GF-D8 (cell line): ENCODE measurements around the gene ZNF561.
"Not testable (repeated sequence)": the region's sequence is repeated elsewhere in the genome, so short reads cannot be mapped to it uniquely, and the experiment has no call there.

Experiments used
- DNase-seq: peaks from one replicate; lab custom pipeline; 2025; lab: John Stamatoyannopoulos, UW

The ZNF561 gene

GRCh38 chr19:9621156-9622037 lies at the start of gene ZNF561:
Gene ZNF561, minus strand, starts transcription at chr19:9621232. Its CDS starts 1,776 bp downstream, at chr19:9619456.
- peak; percentile 67 for DNase-seq

GRCh38 chr19:9668544-9668943 lies 47.5 kb upstream of the ZNF561 start:
- no peak for DNase-seq

GRCh38 chr19:9667898-9668297 lies 46.9 kb upstream of the ZNF561 start:
- DNase-seq = no peak

- no peak for DNase-seq
Observed at GRCh38 chr19:9658769-9659168, 37.7 kb upstream of the ZNF561 start.

GRCh38 chr19:9653066-9653555 lies 32.1 kb upstream of the ZNF561 start:
- DNase-seq = not testable (repeated sequence)

- DNase-seq = not testable (repeated sequence)
Observed at GRCh38 chr19:9651464-9651863, 30.4 kb upstream of the ZNF561 start.

GRCh38 chr19:9650345-9650744 lies 29.3 kb upstream of the ZNF561 start:
- DNase-seq = no peak

GRCh38 chr19:9645472-9645871 lies 24.4 kb upstream of the ZNF561 start:
- peak; percentile 1 for DNase-seq

- no peak for DNase-seq
Observed at GRCh38 chr19:9644472-9644871, 23.4 kb upstream of the ZNF561 start.

GRCh38 chr19:9641810-9642209 lies 20.8 kb upstream of the ZNF561 start:
- no peak for DNase-seq

GRCh38 chr19:9640956-9641355 lies 19.9 kb upstream of the ZNF561 start:
- DNase-seq = no peak

GRCh38 chr19:9636018-9636417 lies 15.0 kb upstream of the ZNF561 start:
- DNase-seq = no peak

GRCh38 chr19:9627856-9628255 lies 6.8 kb upstream of the ZNF561 start:
- DNase-seq = no peak

- no peak for DNase-seq
Observed at GRCh38 chr19:9622531-9622930, 1.5 kb upstream of the ZNF561 start.

- DNase-seq = no peak
Observed at GRCh38 chr19:9620842-9621155, 233 bp downstream of the ZNF561 start.

GRCh38 chr19:9615844-9616243 lies 5.2 kb downstream of the ZNF561 start:
- DNase-seq = no peak

- DNase-seq = no peak
Observed at GRCh38 chr19:9610484-9611113, 10.4 kb downstream of the ZNF561 start.

- DNase-seq = no peak
Observed at GRCh38 chr19:9608912-9609311, 12.1 kb downstream of the ZNF561 start.

- DNase-seq = no peak
Observed at GRCh38 chr19:9597027-9597426, 24.0 kb downstream of the ZNF561 start.

- DNase-seq = peak; percentile 23
Observed at GRCh38 chr19:9586764-9587163, 34.3 kb downstream of the ZNF561 start.

GRCh38 chr19:9584073-9584833 lies 36.8 kb downstream of the ZNF561 start, which contains the start of gene ZNF121:
Gene ZNF121, minus strand, starts transcription at chr19:9584504. Its CDS starts 16,407 bp downstream, at chr19:9568097.
- peak; percentile 47 for DNase-seq

GRCh38 chr19:9582081-9582725 lies 38.8 kb downstream of the ZNF561 start:
- not testable (repeated sequence) for DNase-seq
